GM21717 (cell line): Measurements from ENCODE around the gene CITED4.

Experiments used
- ATAC-seq: cut with Tn5 transposase; IDR thresholded peaks from one replicate; pipeline ENCODE4 v1.9.1; 2021; ENCODE audit warnings: mild to moderate bottlenecking, moderate library complexity; ENCODE audit not compliant: unreplicated experiment

The CITED4 gene

GRCh38 chr1:40886318-40887011, 24.3 kb upstream of the CITED4 start:
- ATAC-seq: no peak

- ATAC-seq: no peak
Measured at GRCh38 chr1:40884055-40884795, 22.1 kb upstream of the CITED4 start.

- ATAC-seq: no peak
Measured at GRCh38 chr1:40880813-40881549, 18.8 kb upstream of the CITED4 start.

GRCh38 chr1:40879482-40880175, 17.5 kb upstream of the CITED4 start:
- ATAC-seq: no peak

GRCh38 chr1:40878906-40879305, 16.7 kb upstream of the CITED4 start:
- ATAC-seq: no peak

GRCh38 chr1:40877698-40878097, 15.5 kb upstream of the CITED4 start:
- ATAC-seq: peak; percentile 44

GRCh38 chr1:40876891-40877290, 14.7 kb upstream of the CITED4 start:
- ATAC-seq: no peak

GRCh38 chr1:40876436-40876761, 14.2 kb upstream of the CITED4 start:
- ATAC-seq: no peak

GRCh38 chr1:40873863-40874472, 11.8 kb upstream of the CITED4 start:
- no peak for ATAC-seq

- no peak for ATAC-seq
Measured at GRCh38 chr1:40872276-40872675, 10.1 kb upstream of the CITED4 start.

- ATAC-seq: no peak
Measured at GRCh38 chr1:40870135-40870728, 8.1 kb upstream of the CITED4 start.

- no peak for ATAC-seq
Measured at GRCh38 chr1:40868051-40868723, 6.0 kb upstream of the CITED4 start.

- no peak for ATAC-seq
Measured at GRCh38 chr1:40861224-40862003, 749 bp downstream of the CITED4 start.

GRCh38 chr1:40860706-40861223, 1.4 kb downstream of the CITED4 start:
- ATAC-seq: no peak

GRCh38 chr1:40858856-40859416, 3.2 kb downstream of the CITED4 start:
- ATAC-seq: no peak

GRCh38 chr1:40857737-40858136, 4.4 kb downstream of the CITED4 start:
- ATAC-seq: no peak

- ATAC-seq: no peak
Measured at GRCh38 chr1:40856656-40857302, 5.4 kb downstream of the CITED4 start.

GRCh38 chr1:40856116-40856515, 6.0 kb downstream of the CITED4 start:
- ATAC-seq: no peak
